Gastroesophageal sphincter (tissue), 4 donors: ENCODE measurements around the gene WNT1. TPM values are rescaled to one million over a fixed set of nuclear protein-coding genes. Genes with fewer than 3 reads are reported as not detected.

ENCODE experiments used
- ATAC-seq: fragments of 150-250 bp; one replicate; pipeline ENCODE4 v1.9.1; 2016; ENCODE audit warnings: mild to moderate bottlenecking, moderate library complexity
- H3K27ac ChIP-seq, 4 donors: fragments of 200-600 bp; sonication (generic) in 3 of 4; 1 replicate in 3 of 4; 2 replicates in 1 of 4; pipeline ENCODE4 v1.5.1; 2016 to 2019
- H3K27me3 ChIP-seq: fragments of 200-600 bp; sonication (generic); one replicate; pipeline ENCODE4 v1.5.1; 2019
- H3K36me3 ChIP-seq, 2 donors: fragments of 200-600 bp; sonication (generic); one replicate each; pipeline ENCODE4 v1.5.1; 2019; ENCODE audit warnings: control low read depth in 1 of 2
- H3K4me1 ChIP-seq, 3 donors: fragments of 200-600 bp; sonication (generic); 1 replicate in 2 of 3; 2 replicates in 1 of 3; pipeline ENCODE4 v1.5.1; 2016 to 2019; ENCODE audit warnings: control low read depth in 2 of 3
- H3K4me3 ChIP-seq, 2 donors: fragments of 200-600 bp; sonication (generic); one replicate each; pipeline ENCODE4 v1.5.1; 2019; ENCODE audit warnings: mild to moderate bottlenecking in 1 of 2, moderate library complexity in 1 of 2
- H3K9me3 ChIP-seq, 3 donors: fragments of 200-600 bp; sonication (generic); one replicate each; pipeline ENCODE4 v1.5.1; 2017 to 2019; ENCODE audit warnings: control low read depth in 2 of 3
- CTCF ChIP-seq, 4 experiments: fragments of 200-600 bp in 2 of 4; fragments of 450-650 bp in 2 of 4; sonication (generic) in 1 of 4; IDR thresholded peaks; one replicate each; pipeline ENCODE4 v1.5.1; 2017 to 2019; ENCODE audit warnings: antibody characterized with exemption in 4 of 4, mild to moderate bottlenecking in 2 of 4, moderate library complexity in 2 of 4
- EP300 ChIP-seq: sonication (generic); formaldehyde crosslinking; IDR thresholded peaks from one replicate; pipeline ENCODE4 v1.6.1; 2017; ENCODE audit warnings: antibody characterized with exemption, mild to moderate bottlenecking
- POLR2A ChIP-seq, 2 donors: fragments of 450-650 bp; IDR thresholded peaks; one replicate each; pipeline ENCODE4 v1.6.1; 2017; ENCODE audit warnings: antibody characterized with exemption in 2 of 2, mild to moderate bottlenecking in 2 of 2, moderate library complexity in 1 of 2
- POLR2AphosphoS5 ChIP-seq: sonication (generic); formaldehyde crosslinking; IDR thresholded peaks from one replicate; pipeline ENCODE4 v1.6.1; 2017; ENCODE audit warnings: antibody characterized with exemption
- WGBS, 2 donors: methylation state at CpG; one replicate each; pipeline ENCODE4 v1.1.5; 2018; ENCODE audit warnings: low coverage in 1 of 2; 5-methylcytosine and 5-hydroxymethylcytosine counted together
- total RNA-seq, 4 donors: library from RNA; depleted of rRNA; stranded (reverse); fragments of >200 nt; gene quantifications; one replicate each; pipeline ENCODE4 v1.1.0, GENCODE V29; 2016

The WNT1 gene
- total RNA-seq, 4 donors from 2014 or later = not detected

- H3K4me3 ChIP-seq = no peak overlapping the region
- no peak overlapping the region for H3K27ac ChIP-seq
- no peaks in the 10 kb centered on the region for H3K27me3 ChIP-seq
- H3K4me1 ChIP-seq = no peaks in the 10 kb centered on the region
- no peaks in the 10 kb centered on the region for H3K9me3 ChIP-seq
- TF ChIP-seq POLR2A (IDR thresholded peaks at IDR 0.05) (no peak), POLR2AphosphoS5 (no peak), EP300 (no peak), CTCF (IDR thresholded peaks at IDR 0.05) (no peak)
- H3K36me3 ChIP-seq = peaks cover 0 to 92% of the 10 kb centered on the region in 2 donors
- no peak for ATAC-seq
- no CpG with 5 or more reads among the region's 1 CpG for WGBS, 2 donors
Measured at GRCh38 chr12:48934312-48934706, 43.8 kb upstream of the WNT1 start.

GRCh38 chr12:48936379-48936979 is 41.6 kb upstream of the WNT1 start:
- Histone ChIP-seq H3K36me3 (peaks cover 0 to 92% of the 10 kb centered on the region in 2 donors), H3K27ac (no peak overlapping the region), H3K4me1 (peaks cover 0 to 7% (median 0%) of the 10 kb centered on the region in 3 donors), H3K4me3 (no peak overlapping the region), H3K27me3 (no peaks in the 10 kb centered on the region), H3K9me3 (no peaks in the 10 kb centered on the region)
- ATAC-seq = peak; percentile 73
- peak; percentile 75 to 88 (median 80) for TF ChIP-seq CTCF (IDR thresholded peaks at IDR 0.05)
- no peak for TF ChIP-seq POLR2A (IDR thresholded peaks at IDR 0.05)

GRCh38 chr12:48937170-48937569 is 41.0 kb upstream of the WNT1 start:
- Histone ChIP-seq H3K4me3 (no peak overlapping the region), H3K36me3 (peaks cover 0 to 89% of the 10 kb centered on the region in 2 donors), H3K27ac (no peak overlapping the region), H3K27me3 (no peaks in the 10 kb centered on the region), H3K9me3 (no peaks in the 10 kb centered on the region), H3K4me1 (peaks cover 0 to 11% (median 0%) of the 10 kb centered on the region in 3 donors)
- WGBS, 2 donors = 80 to 100% methylated on average over 1 of the region's 6 CpGs
- no peak for ATAC-seq
- TF ChIP-seq CTCF (IDR thresholded peaks at IDR 0.05) (no peak), EP300 (no peak), POLR2AphosphoS5 (no peak), POLR2A (IDR thresholded peaks at IDR 0.05) (no peak)

GRCh38 chr12:48938805-48939204 is 39.3 kb upstream of the WNT1 start:
- Histone ChIP-seq H3K36me3 (peaks cover 0 to 80% of the 10 kb centered on the region in 2 donors), H3K4me1 (peaks cover 0 to 11% (median 0%) of the 10 kb centered on the region in 3 donors), H3K27me3 (no peaks in the 10 kb centered on the region), H3K27ac (no peak overlapping the region), H3K4me3 (no peak overlapping the region), H3K9me3 (no peaks in the 10 kb centered on the region)
- TF ChIP-seq CTCF (IDR thresholded peaks at IDR 0.05) = no peak
- TF ChIP-seq EP300 = no peak
- TF ChIP-seq POLR2A (IDR thresholded peaks at IDR 0.05) = no peak
- no peak for TF ChIP-seq POLR2AphosphoS5
- 76 to 84% methylated on average over 5 to 6 of the region's 7 CpGs for WGBS, 2 donors
- no peak for ATAC-seq

GRCh38 chr12:48940181-48940580 is 37.9 kb upstream of the WNT1 start:
- Histone ChIP-seq H3K4me1 (peaks cover 0 to 11% (median 0%) of the 10 kb centered on the region in 3 donors), H3K27me3 (no peaks in the 10 kb centered on the region), H3K27ac (no peak overlapping the region), H3K36me3 (peaks cover 0 to 67% of the 10 kb centered on the region in 2 donors), H3K4me3 (no peak overlapping the region), H3K9me3 (no peaks in the 10 kb centered on the region)
- TF ChIP-seq CTCF (IDR thresholded peaks at IDR 0.05) (no peak), POLR2AphosphoS5 (no peak), POLR2A (IDR thresholded peaks at IDR 0.05) (no peak), EP300 (no peak)
- no peak for ATAC-seq
- 50% methylated on average over 1 of the region's 3 CpGs; no CpG with 5 or more reads in 1 of the 2 donors for WGBS, 2 donors
